Mucosa of gallbladder (tissue), 1 donor: ENCODE measurements around the gene SYT9. TPM values are rescaled to one million over a fixed set of nuclear protein-coding genes. Genes with fewer than 3 reads are reported as not detected.
"Not testable (repeated sequence)": the region's sequence is repeated elsewhere in the genome, so short reads cannot be mapped to it uniquely, and the experiment has no call there.

Experiments
- DNase-seq: peaks from one replicate; pipeline ENCODE4 v3.0.0-alpha.2; 2020; ENCODE audit warnings: low spot score
- total RNA-seq: library from RNA; stranded (reverse); gene quantifications from one replicate; pipeline ENCODE4 v1.2.1, GENCODE V29; 2021
- donor health status: DM: no; HTN: no; CAD: no.

The SYT9 gene
- total RNA-seq, 1 donor from 2014 or later = 2.1 TPM

GRCh38 chr11:7272373-7272772, 20.7 kb downstream of the SYT9 start:
- no peak for DNase-seq

- no peak for DNase-seq
These were observed 23.4 kb downstream of the SYT9 start for GRCh38 chr11:7275133-7275532.

DNA sequence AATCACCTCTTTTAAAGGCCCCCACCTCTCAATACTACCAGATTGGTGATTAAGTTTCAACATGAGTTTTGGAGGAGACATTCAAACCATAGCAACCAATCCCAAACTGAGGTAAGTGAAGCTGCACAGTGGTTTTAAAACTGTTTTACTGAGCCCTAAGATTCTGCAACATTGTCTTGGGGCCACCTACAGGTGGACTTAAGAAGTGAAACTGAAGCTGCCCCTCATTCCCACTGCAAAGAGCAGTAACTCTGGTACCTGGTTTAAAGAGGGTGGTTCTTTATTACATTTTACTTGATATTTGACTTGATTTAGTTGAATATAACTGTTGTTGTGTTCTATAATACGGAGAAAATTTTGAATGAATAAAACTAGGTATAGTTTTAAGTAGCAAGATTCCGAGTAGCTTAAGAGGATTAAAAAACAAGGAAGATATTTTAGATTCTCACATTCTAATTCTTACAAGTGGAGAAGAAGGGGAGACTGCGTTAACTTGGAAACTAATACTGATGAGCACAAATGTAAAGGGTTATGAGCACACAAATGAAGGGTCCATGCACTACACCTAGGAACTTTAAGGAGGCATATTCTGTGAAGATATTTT, 26.7 kb downstream of the SYT9 start:
- DNase-seq = no peak

- DNase-seq = no peak
These were observed 28.0 kb downstream of the SYT9 start for GRCh38 chr11:7279676-7280075.

GRCh38 chr11:7281079-7281478, 29.4 kb downstream of the SYT9 start:
- DNase-seq = no peak

GRCh38 chr11:7281809-7282208, 30.1 kb downstream of the SYT9 start:
- no peak for DNase-seq

DNA sequence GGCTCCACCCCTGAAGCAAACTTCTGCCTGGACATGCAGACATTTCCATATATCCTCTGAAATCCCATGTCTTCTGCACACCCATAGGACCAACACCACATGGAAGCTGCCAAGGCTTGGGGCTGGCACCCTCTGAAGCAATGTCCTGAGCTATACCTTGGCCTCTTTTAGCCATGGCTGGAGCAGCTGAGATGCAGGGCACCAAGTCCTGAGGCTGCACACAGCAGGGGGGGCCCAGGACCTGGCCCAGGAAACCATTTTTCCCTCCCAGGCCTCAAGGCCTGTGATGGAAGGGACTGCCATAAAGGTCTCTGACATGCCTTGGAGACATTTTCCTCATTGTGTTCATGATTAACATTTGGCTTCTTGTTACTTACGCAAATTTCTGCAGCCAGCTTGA, 34.5 kb downstream of the SYT9 start:
- DNase-seq = no peak

- no peak for DNase-seq
These were observed 39.6 kb downstream of the SYT9 start for GRCh38 chr11:7291100-7291829.

DNA sequence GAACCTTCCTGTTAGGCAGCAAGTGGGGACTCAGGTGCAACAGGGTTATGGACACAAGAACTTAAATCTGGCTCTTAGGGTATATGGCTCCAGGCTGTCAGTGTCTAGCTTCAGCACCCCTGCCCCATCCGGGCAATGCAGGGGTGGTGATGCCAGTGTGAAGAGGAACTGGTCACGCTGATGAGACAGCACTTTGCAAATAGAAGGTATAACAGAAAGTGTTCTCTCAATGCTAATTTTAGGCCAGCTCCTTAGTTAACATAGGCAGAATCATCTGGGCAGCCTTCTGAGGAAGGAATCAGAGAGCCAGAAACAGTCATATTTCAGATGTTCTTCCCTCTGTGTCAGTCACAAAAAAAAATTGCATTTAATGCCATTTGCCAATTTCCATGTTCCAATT, 41.2 kb downstream of the SYT9 start:
- no peak for DNase-seq

- no peak for DNase-seq
These were observed 47.7 kb downstream of the SYT9 start for GRCh38 chr11:7299393-7299792.

GRCh38 chr11:7300281-7300680, 48.6 kb downstream of the SYT9 start:
- no peak for DNase-seq

DNA sequence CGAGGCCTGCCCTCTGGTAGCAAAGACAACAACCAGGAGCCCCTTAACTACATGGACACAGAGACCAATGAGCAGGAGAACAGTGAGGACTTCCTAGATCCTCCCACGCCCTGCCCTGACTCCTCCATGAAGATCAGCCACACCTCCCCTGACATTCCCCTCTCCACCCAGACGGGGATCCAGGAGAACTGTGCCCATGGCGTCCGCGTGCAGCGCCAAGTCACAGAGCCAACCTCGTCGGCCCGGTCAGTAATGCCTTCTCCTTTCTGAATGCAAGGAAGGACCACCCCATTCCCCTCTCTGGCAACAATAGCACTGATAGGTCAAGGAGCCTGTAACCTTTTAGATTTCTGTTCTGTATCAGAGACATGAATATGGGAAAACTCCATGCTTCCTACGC, 51.4 kb downstream of the SYT9 start:
- DNase-seq = no peak

- no peak for DNase-seq
These were observed 55.2 kb downstream of the SYT9 start for GRCh38 chr11:7306900-7307299.

DNA sequence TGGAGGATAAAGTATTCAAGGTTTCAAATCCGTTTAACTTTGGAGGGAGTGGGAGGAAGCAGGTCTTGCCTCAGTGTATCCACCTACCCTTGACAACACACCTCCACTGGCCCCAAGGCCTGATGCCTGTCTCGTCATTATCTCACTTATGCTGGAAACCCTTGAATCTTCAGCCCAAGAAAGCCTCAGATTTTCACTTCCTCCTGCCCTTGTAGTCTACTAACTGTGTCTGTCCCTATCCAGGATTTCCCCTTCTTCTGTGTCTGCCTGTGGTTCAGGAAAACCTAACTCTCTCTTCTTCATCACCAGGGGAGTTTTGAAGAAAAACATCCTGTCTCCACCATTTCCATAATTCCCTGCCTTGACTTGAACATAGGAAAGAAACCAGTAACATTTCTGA, 56.1 kb downstream of the SYT9 start:
- no peak for DNase-seq

DNA sequence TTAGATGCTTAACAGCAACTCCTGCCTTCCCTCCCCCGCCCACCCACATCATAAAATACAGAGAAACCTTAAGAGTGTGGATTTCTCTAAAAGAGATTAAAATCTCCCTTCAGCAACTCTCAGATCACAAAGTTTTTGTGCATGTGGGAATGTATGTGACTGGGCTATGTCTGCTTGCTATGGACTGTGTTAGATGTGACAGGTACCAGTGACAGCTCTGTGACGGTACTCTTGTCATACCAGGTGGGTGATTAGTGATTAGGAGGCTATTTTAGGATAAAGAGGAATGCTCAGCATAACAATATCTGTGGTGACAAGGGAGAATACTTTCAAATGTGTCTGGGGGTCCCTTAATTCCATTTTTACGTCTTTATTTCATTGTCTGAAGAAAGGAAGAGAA, 60.2 kb downstream of the SYT9 start:
- DNase-seq = no peak

DNA sequence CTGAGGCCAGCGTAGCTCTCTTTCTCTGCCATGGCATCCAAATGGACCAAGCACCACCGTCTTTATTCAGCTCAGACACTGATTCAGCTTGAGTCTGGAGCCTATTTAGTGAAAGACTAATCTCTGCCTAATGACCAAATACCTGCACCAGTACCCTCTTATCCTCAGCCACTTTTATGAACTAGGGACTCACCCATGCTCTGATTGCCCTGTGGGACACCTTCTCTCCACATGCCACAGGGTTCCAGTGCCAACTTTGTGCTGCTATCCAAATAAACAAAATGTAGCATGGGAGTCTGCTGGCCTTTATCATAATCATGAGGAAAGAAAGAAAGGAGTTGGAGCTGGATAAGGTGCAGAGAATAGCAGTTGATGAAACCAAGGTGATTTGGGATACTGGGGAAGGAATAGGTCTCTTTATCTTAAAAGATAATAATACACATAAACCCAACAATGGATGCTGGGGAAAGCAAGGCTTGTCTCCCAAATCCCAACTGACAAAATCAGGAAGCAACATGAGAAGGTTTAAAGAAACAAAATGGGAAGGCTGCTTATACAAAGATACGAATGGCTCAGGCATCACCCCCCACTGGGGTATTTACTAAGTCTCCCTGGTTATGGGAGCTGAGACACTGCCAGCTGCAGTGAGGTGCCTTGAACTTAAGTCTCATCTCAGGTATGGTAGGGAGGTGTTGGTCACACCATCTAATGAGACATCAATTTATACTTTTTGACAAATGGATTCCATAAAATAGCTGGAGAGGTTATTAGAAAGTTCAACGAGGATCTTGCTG, 63.3 kb downstream of the SYT9 start:
- no peak for DNase-seq

- DNase-seq = no peak
These were observed 67.8 kb downstream of the SYT9 start for GRCh38 chr11:7319501-7319900.

GRCh38 chr11:7320306-7320705, 68.6 kb downstream of the SYT9 start:
- DNase-seq = no peak

DNA sequence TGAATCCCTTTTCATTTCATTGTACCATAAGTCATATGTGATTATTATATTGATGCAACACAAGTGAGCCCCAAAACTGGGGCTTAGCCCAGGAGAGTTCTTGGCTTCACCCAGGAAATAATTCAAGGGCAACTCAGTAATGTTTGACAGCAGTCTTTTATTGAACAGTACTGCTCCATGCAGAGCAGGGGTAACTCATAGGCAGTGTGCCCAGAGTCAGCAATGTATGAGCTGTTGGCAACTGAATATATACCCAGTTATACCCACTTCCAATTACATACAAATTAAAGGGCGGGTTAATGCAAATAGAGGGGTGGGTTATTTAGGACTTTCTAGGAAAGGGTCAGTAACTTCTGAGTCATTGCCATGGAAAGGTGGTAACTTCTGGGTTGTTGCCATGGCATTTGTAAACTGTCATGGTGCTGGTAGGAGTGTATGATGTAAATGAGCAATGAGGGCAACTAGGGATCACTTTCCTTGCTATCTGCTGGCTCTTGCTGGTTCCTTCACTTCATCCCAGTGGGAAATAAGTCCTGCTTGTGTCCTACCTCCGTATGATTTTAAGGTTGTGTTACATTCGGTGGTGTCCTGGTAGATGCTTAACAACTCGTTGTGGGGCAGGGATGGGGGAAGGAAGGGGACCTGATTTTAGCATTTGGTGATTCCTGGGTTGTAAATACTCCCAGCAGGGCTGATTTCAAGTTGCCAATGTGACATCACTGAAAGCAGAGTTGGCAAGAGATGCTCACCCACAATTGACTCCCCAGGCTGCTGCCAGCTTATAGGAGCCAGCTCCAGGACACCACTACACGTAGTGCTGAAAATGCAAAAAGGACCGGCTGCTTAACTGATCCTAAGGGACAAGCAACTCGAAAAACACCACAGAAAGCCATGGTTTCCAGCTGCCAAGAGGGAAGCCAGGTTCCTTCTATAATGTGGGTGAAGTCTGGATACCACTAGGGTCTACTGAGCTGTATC, 70.1 kb downstream of the SYT9 start:
- no peak for DNase-seq

- no peak for DNase-seq
These were observed 80.7 kb downstream of the SYT9 start for GRCh38 chr11:7332451-7332850.

GRCh38 chr11:7332962-7333361, 81.3 kb downstream of the SYT9 start:
- DNase-seq = no peak

GRCh38 chr11:7335442-7335841, 83.7 kb downstream of the SYT9 start:
- not testable (repeated sequence) for DNase-seq
